ENCODE results near the gene USP20.

GRCh38 chr9:129909851-129910250 lies 74.6 kb downstream of the USP20 start:
- TF ChIP-seq MAX (IDR thresholded peaks at IDR 0.05) (no peak), CTCF (IDR thresholded peaks at IDR 0.05; ENCODE audit: low read depth, low read length, missing input control) (no peak), YY1 (IDR thresholded peaks at IDR 0.05) (no peak), REST (IDR thresholded peaks at IDR 0.05) (no peak), JUND (IDR thresholded peaks at IDR 0.05) (no peak), GABPA (IDR thresholded peaks at IDR 0.05 in 1 of 2, conservative IDR thresholded peaks at IDR 0.05 in 1 of 2) (no peak), TAF1 (conservative IDR thresholded peaks at IDR 0.05) (no peak), HNF4A (conservative IDR thresholded peaks at IDR 0.05) (no peak), EGR1 (IDR thresholded peaks at IDR 0.05; ENCODE audit: low read depth in 2 of 2) (no peak), RAD21 (IDR thresholded peaks at IDR 0.05) (no peak), ZBTB33 (IDR thresholded peaks at IDR 0.05) (no peak), SP1 (IDR thresholded peaks at IDR 0.05) (no peak), RXRA (IDR thresholded peaks at IDR 0.05) (no peak)
